Neural cell (in vitro differentiated cells): ENCODE measurements around the gene KIZ. TPM values are rescaled to one million over a fixed set of nuclear protein-coding genes. Genes with fewer than 3 reads are reported as not detected.
A peak's percentile ranks its signal among the peaks of the same experiment; 100 is the strongest.

Source experiments
- H2AFZ ChIP-seq: fragments of 200-600, 300-800 bp; sonication (generic), shearing (Covaris generic); 2 replicates; pipeline ENCODE4 v1.6.0; 2014; ENCODE audit warnings: low read depth, mild to moderate bottlenecking, antibody characterized with exemption, low read length, moderate library complexity
- H3F3A ChIP-seq: fragments of 200-600 bp; shearing (Covaris generic); 2 replicates; pipeline ENCODE4 v1.6.1; 2016; ENCODE audit warnings: mild to moderate bottlenecking, moderate library complexity, mixed read lengths, antibody characterized with exemption, low read length; ENCODE audit not compliant: insufficient read depth, poor library complexity, severe bottlenecking
- H3K27ac ChIP-seq: fragments of 200-600, 300-800 bp; sonication (generic), shearing (Covaris generic); 2 replicates; pipeline ENCODE4 v1.5.1; 2014; ENCODE audit warnings: mild to moderate bottlenecking, low read length, moderate library complexity
- H3K27me3 ChIP-seq: fragments of 300-800, 200-600 bp; sonication (generic), shearing (Covaris generic); 2 replicates; pipeline ENCODE4 v1.6.0; 2014; ENCODE audit warnings: mild to moderate bottlenecking, low read depth, low read length, moderate library complexity; ENCODE audit not compliant: insufficient read depth
- H3K36me3 ChIP-seq: fragments of 300-800, 200-600 bp; sonication (generic), shearing (Covaris generic); 2 replicates; pipeline ENCODE4 v1.5.1; 2014; ENCODE audit warnings: mild to moderate bottlenecking, antibody characterized with exemption, low read length, moderate library complexity; ENCODE audit not compliant: insufficient read depth
- H3K4me2 ChIP-seq: fragments of 300-800, 200-600 bp; sonication (generic), shearing (Covaris generic); 2 replicates; pipeline ENCODE4 v1.6.0; 2014; ENCODE audit warnings: mild to moderate bottlenecking, low read length
- H3K4me3 ChIP-seq: fragments of 300-800, 200-600 bp; sonication (generic), shearing (Covaris generic); 2 replicates; pipeline ENCODE4 v1.5.1; 2014; ENCODE audit warnings: mild to moderate bottlenecking, low read length, moderate library complexity
- H3K79me2 ChIP-seq: fragments of 200-600 bp; shearing (Covaris generic); replicated peaks from 2 replicates; pipeline ENCODE4 v1.6.0; 2014; ENCODE audit warnings: mild to moderate bottlenecking, low read length, moderate library complexity; ENCODE audit not compliant: insufficient read depth
- H3K9ac ChIP-seq: fragments of 300-800, 200-600 bp; sonication (generic), shearing (Covaris generic); 2 replicates; pipeline ENCODE4 v1.6.1; 2016; ENCODE audit warnings: mild to moderate bottlenecking, low read length, mixed read lengths
- H3K9me2 ChIP-seq: fragments of 200-600 bp; shearing (Covaris generic); 2 replicates; pipeline ENCODE4 v1.6.1; 2016; ENCODE audit warnings: mild to moderate bottlenecking, low read length, mixed read lengths; ENCODE audit not compliant: insufficient read depth
- H3K9me3 ChIP-seq: fragments of 200-600, 300-800 bp; sonication (generic), shearing (Covaris generic); 2 replicates; pipeline ENCODE4 v1.6.1; 2016; ENCODE audit warnings: mild to moderate bottlenecking, mixed run types, low read length, moderate library complexity, mixed read lengths
- H4K20me1 ChIP-seq: fragments of 200-600 bp; shearing (Covaris generic); 2 replicates; pipeline ENCODE4 v1.6.1; 2016; ENCODE audit warnings: mild to moderate bottlenecking, mixed run types; ENCODE audit not compliant: insufficient read depth
- CTCF ChIP-seq: fragments of 450-650 bp; IDR thresholded peaks from 2 replicates; pipeline ENCODE4 v1.5.1; 2014; ENCODE audit warnings: antibody characterized with exemption, mild to moderate bottlenecking, moderate library complexity; ENCODE audit not compliant: poor library complexity, severe bottlenecking
- EP300 ChIP-seq: fragments of 450-650 bp; conservative IDR thresholded peaks from 2 replicates; pipeline ENCODE4 v1.6.1; 2014; ENCODE audit warnings: antibody characterized with exemption, mild to moderate bottlenecking, moderate library complexity; ENCODE audit not compliant: poor library complexity, severe bottlenecking
- EZH2 ChIP-seq: fragments of 200-600, 300-800 bp; shearing (Covaris generic), sonication (generic); IDR thresholded peaks from 2 replicates; pipeline ENCODE4 v1.6.1; 2014; ENCODE audit warnings: antibody characterized with exemption, low read length, borderline replicate concordance, mild to moderate bottlenecking; ENCODE audit not compliant: insufficient read depth, poor library complexity, severe bottlenecking
- MXI1 ChIP-seq: fragments of 450-650 bp; conservative IDR thresholded peaks from 2 replicates; pipeline ENCODE4 v1.6.1; 2014; ENCODE audit warnings: antibody characterized with exemption, mild to moderate bottlenecking; ENCODE audit not compliant: poor library complexity, severe bottlenecking
- POLR2AphosphoS5 ChIP-seq: IDR thresholded peaks from 2 replicates; pipeline ENCODE4 v1.6.1; 2012
- RAD21 ChIP-seq: fragments of 450-650 bp; conservative IDR thresholded peaks from 2 replicates; pipeline ENCODE4 v1.6.1; 2014; ENCODE audit warnings: antibody characterized with exemption, mild to moderate bottlenecking, moderate library complexity
- REST ChIP-seq: IDR thresholded peaks from 2 replicates; pipeline ENCODE4 v1.6.1; 2012; ENCODE audit warnings: borderline replicate concordance
- SMC3 ChIP-seq: fragments of 450-650 bp; conservative IDR thresholded peaks from 2 replicates; pipeline ENCODE4 v1.6.1; 2014; ENCODE audit warnings: antibody characterized with exemption, mild to moderate bottlenecking, moderate library complexity; ENCODE audit not compliant: poor library complexity
- TAF1 ChIP-seq: IDR thresholded peaks from 2 replicates; pipeline ENCODE4 v1.6.1; 2012; ENCODE audit warnings: low read depth
- polyA plus RNA-seq: library from polyadenylated mRNA; depleted of rRNA; stranded (reverse); fragments of >200 nt; gene quantifications from 2 replicates; pipeline ENCODE4 v1.2.3, GENCODE V29; 2014

The KIZ gene
- polyA plus RNA-seq, 1 donor from 2014 or later: 3.6 TPM

GRCh38 chr20:21100578-21101452 lies 25.1 kb upstream of the KIZ start (continued):
- TF ChIP-seq POLR2AphosphoS5 (peak; percentile 47), EZH2 (peak; percentile 91)

GRCh38 chr20:21101453-21101931 lies 24.4 kb upstream of the KIZ start:
- H3K27me3 ChIP-seq: peaks cover 100% of the 10 kb centered on the region
- H3K27ac ChIP-seq: no peak overlapping the region
- no peak overlapping the region for H3K9ac ChIP-seq
- no peaks in the 10 kb centered on the region for H3K36me3 ChIP-seq
- no peaks in the 10 kb centered on the region for H3K9me3 ChIP-seq
- H3K4me2 ChIP-seq: no peak overlapping the region
- H3K4me3 ChIP-seq: peak overlapping the region; percentile 30
- no peaks in the 10 kb centered on the region for H3K9me2 ChIP-seq
- TF ChIP-seq EZH2: peak; percentile 6
- no peak for TF ChIP-seq MXI1
- H3K79me2 ChIP-seq: no peaks in the 10 kb centered on the region
- peaks cover 4% of the 10 kb centered on the region for H3F3A ChIP-seq
- no peak overlapping the region for H2AFZ ChIP-seq
- no peaks in the 10 kb centered on the region for H4K20me1 ChIP-seq

GRCh38 chr20:21101932-21102575 lies 23.8 kb upstream of the KIZ start:
- H3K4me2 ChIP-seq: no peak overlapping the region

More at GRCh38 chr20:21101932-21102575, 23.8 kb upstream of the KIZ start:
- Histone ChIP-seq H3K79me2 (no peaks in the 10 kb centered on the region), H3K9ac (no peak overlapping the region), H3K27me3 (peaks cover 100% of the 10 kb centered on the region), H3K9me3 (no peaks in the 10 kb centered on the region), H3K36me3 (no peaks in the 10 kb centered on the region), H3F3A (peaks cover 4% of the 10 kb centered on the region), H4K20me1 (no peaks in the 10 kb centered on the region), H3K4me3 (no peak overlapping the region), H2AFZ (no peak overlapping the region), H3K27ac (no peak overlapping the region), H3K9me2 (no peaks in the 10 kb centered on the region)
- TF ChIP-seq MXI1: no peak
- TF ChIP-seq REST: no peak
- TF ChIP-seq POLR2AphosphoS5: no peak
- no peak for TF ChIP-seq TAF1
- TF ChIP-seq CTCF: no peak
- TF ChIP-seq SMC3: no peak
- no peak for TF ChIP-seq RAD21
- no peak for TF ChIP-seq EP300
- TF ChIP-seq EZH2: no peak
